IMR-90 (cell line): ENCODE measurements around the gene KLK1. TPM values are rescaled to one million over a fixed set of nuclear protein-coding genes. Genes with fewer than 3 reads are reported as not detected.
"Not testable (repeated sequence)": the region's sequence is repeated elsewhere in the genome, so short reads cannot be mapped to it uniquely, and the experiment has no call there.

Source experiments
- ATAC-seq: fragments of 200-7000 bp; cut with Tn5 transposase; 2 replicates; pipeline ENCODE4 v1.9.1; 2020; ENCODE audit warnings: low read depth, mild to moderate bottlenecking, moderate library complexity
- BruUV-seq: library from RNA; stranded (reverse); fragments of 400-500 nt; replicated peaks from 2 replicates; lab custom pipeline; 2021; lab: Mats Ljungman, UMichigan
- CTCF ChIA-PET: fragments of 300-600 bp; formaldehyde crosslinking; extraction: SDS; loops from one replicate; lab custom pipeline; 2021; ENCODE audit warnings: antibody characterized with exemption; lab: Yijun Ruan, JAX
- POLR2A ChIA-PET: fragments of 300-600 bp; sonication (Branson Sonifier 250); formaldehyde crosslinking; loops from one replicate; lab custom pipeline; 2022; ENCODE audit warnings: antibody characterized with exemption; ENCODE audit not compliant: unreplicated experiment; lab: Charles Lee
- DNase-seq: peaks from one replicate; pipeline ENCODE4 v3.0.0; 2013
- H2AFZ ChIP-seq: replicated peaks from 2 replicates; pipeline ENCODE3; 2013; ENCODE audit warnings: low read length, mild to moderate bottlenecking; ENCODE audit not compliant: poor library complexity
- H2AK5ac ChIP-seq: 2 replicates; pipeline ENCODE4 v1.6.1; 2013; ENCODE audit warnings: low read depth, low read length, inconsistent platforms
- H2AK9ac ChIP-seq: replicated peaks from 2 replicates; pipeline ENCODE3; 2013; ENCODE audit warnings: mild to moderate bottlenecking, low read depth, low read length, moderate library complexity; ENCODE audit not compliant: poor library complexity
- H2BK120ac ChIP-seq: 2 replicates; pipeline ENCODE4 v1.6.1; 2013; ENCODE audit warnings: low read depth, low read length, inconsistent platforms
- H2BK15ac ChIP-seq: 3 replicates; pipeline ENCODE4 v1.6.1; 2013; ENCODE audit warnings: low read depth, low read length, inconsistent platforms
- H2BK20ac ChIP-seq: 2 replicates; pipeline ENCODE4 v1.6.1; 2013; ENCODE audit warnings: low read depth, mild to moderate bottlenecking, inconsistent platforms, low read length, moderate library complexity
- H2BK5ac ChIP-seq: 2 replicates; pipeline ENCODE4 v1.6.1; 2013; ENCODE audit warnings: mild to moderate bottlenecking, low read depth, low read length, inconsistent platforms; ENCODE audit not compliant: poor library complexity, severe bottlenecking
- H3K14ac ChIP-seq: replicated peaks from 2 replicates; pipeline ENCODE4 v1.6.1; 2013; ENCODE audit warnings: low read depth, low read length, inconsistent platforms
- H3K18ac ChIP-seq: 2 replicates; pipeline ENCODE4 v1.6.1; 2013; ENCODE audit warnings: low read depth, low read length, control low read depth
- H3K23ac ChIP-seq: 2 replicates; pipeline ENCODE4 v1.6.1; 2013; ENCODE audit warnings: low read depth, low read length, inconsistent platforms
- H3K27ac ChIP-seq: 2 replicates; pipeline ENCODE4 v1.5.1; 2013; ENCODE audit warnings: mild to moderate bottlenecking, control low read depth, low read length; ENCODE audit not compliant: insufficient read depth
- H3K27me3 ChIP-seq: 2 replicates; pipeline ENCODE4 v1.6.1; 2013; ENCODE audit warnings: low read length; ENCODE audit not compliant: control insufficient read depth, insufficient read depth
- H3K36me3 ChIP-seq: 2 replicates; pipeline ENCODE4 v1.6.1; 2013; ENCODE audit warnings: low read length, mixed read lengths; ENCODE audit not compliant: control insufficient read depth, insufficient read depth
- H3K4ac ChIP-seq: 2 replicates; pipeline ENCODE4 v1.6.1; 2013; ENCODE audit warnings: low read depth, low read length, inconsistent platforms
- H3K4me1 ChIP-seq: 2 replicates; pipeline ENCODE4 v1.6.1; 2013; ENCODE audit warnings: low read length, mixed read lengths; ENCODE audit not compliant: control insufficient read depth, insufficient read depth
- H3K4me2 ChIP-seq: 2 replicates; pipeline ENCODE4 v1.6.1; 2013; ENCODE audit warnings: low read depth, mild to moderate bottlenecking, control low read depth, low read length, moderate library complexity
- H3K4me3 ChIP-seq: 2 replicates; pipeline ENCODE4 v1.5.1; 2013; ENCODE audit warnings: low read depth, mild to moderate bottlenecking, control low read depth, low read length, moderate library complexity; ENCODE audit not compliant: insufficient read depth
- H3K56ac ChIP-seq: 2 replicates; pipeline ENCODE4 v1.6.1; 2013; ENCODE audit warnings: low read length, inconsistent platforms; ENCODE audit not compliant: insufficient read depth; ENCODE audit errors: extremely low read depth
- H3K79me1 ChIP-seq, 2 experiments: 2 replicates each; pipeline ENCODE4 v1.6.1; 2013; ENCODE audit warnings: low read length in 2 of 2, inconsistent platforms in 1 of 2, low read depth in 1 of 2
- H3K9ac ChIP-seq: 2 replicates; pipeline ENCODE4 v1.6.1; 2013; ENCODE audit warnings: low read depth, low read length, control low read depth
- H3K9me1 ChIP-seq: 2 replicates; pipeline ENCODE4 v1.6.1; 2013; ENCODE audit warnings: low read length, inconsistent platforms; ENCODE audit not compliant: insufficient read depth
- H3K9me3 ChIP-seq: 2 replicates; pipeline ENCODE4 v1.6.1; 2013; ENCODE audit warnings: low read length; ENCODE audit not compliant: control insufficient read depth, insufficient read depth
- H4K20me1 ChIP-seq: 2 replicates; pipeline ENCODE4 v1.6.1; 2013; ENCODE audit warnings: low read length, inconsistent platforms; ENCODE audit not compliant: insufficient read depth
- H4K5ac ChIP-seq: 2 replicates; pipeline ENCODE4 v1.6.1; 2013; ENCODE audit warnings: mild to moderate bottlenecking, low read depth, low read length, control low read depth
- H4K8ac ChIP-seq, 2 experiments: 2 replicates each; pipeline ENCODE4 v1.6.1; 2013; ENCODE audit warnings: low read depth in 2 of 2, low read length in 2 of 2, control low read depth in 1 of 2, inconsistent platforms in 1 of 2
- H4K91ac ChIP-seq: 2 replicates; pipeline ENCODE4 v1.6.1; 2013; ENCODE audit warnings: low read depth, low read length, inconsistent platforms; ENCODE audit not compliant: insufficient read depth
- BHLHE40 ChIP-seq: fragments of 150-350 bp; IDR thresholded peaks from 2 replicates; pipeline ENCODE4 v1.6.1; 2016; ENCODE audit warnings: mild to moderate bottlenecking, low read depth, low read length
- CEBPB ChIP-seq: IDR thresholded peaks from 2 replicates; pipeline ENCODE4 v1.6.1; 2012; ENCODE audit warnings: low read depth, low read length, improper control_type of control experiment
- CHD1 ChIP-seq: IDR thresholded peaks from 2 replicates; pipeline ENCODE4 v1.6.1; 2012; ENCODE audit warnings: low read depth, low read length, improper control_type of control experiment
- MAZ ChIP-seq: IDR thresholded peaks from 2 replicates; pipeline ENCODE4 v1.6.1; 2012; ENCODE audit warnings: low read depth, mild to moderate bottlenecking, low read length, improper control_type of control experiment, moderate library complexity, borderline replicate concordance
- POLR2A ChIP-seq: IDR thresholded peaks from 2 replicates; pipeline ENCODE4 v1.6.1; 2012; ENCODE audit warnings: mild to moderate bottlenecking, low read depth, low read length
- WGBS, 2 experiments: methylation state at CpG; one replicate each; pipeline versions ENCODE4 v1.1.5 to v1.1.7; 2013; ENCODE audit warnings: missing lambda C conversion rate in 2 of 2; ENCODE audit not compliant: insufficient read length in 1 of 2; ENCODE audit errors: extremely low coverage in 2 of 2; 5-methylcytosine and 5-hydroxymethylcytosine counted together
- dilution Hi-C: fragments of 300-500 bp; cut with HindIII; formaldehyde crosslinking; loops from one replicate; pipeline ENCODE4 v1.14.3; 2018; ENCODE audit warnings: low sequenced_read_pairs; ENCODE audit not compliant: unreplicated experiment
- in situ Hi-C: fragments of 300-500 bp; cut with MboI; formaldehyde crosslinking; loops from 3 replicates; pipeline ENCODE4 v1.14.3; 2019; ENCODE audit warnings: low sequenced_read_pairs, inconsistent platforms, mixed read lengths
- intact Hi-C: fragments of 100-400 bp; cut with micrococcal nuclease; formaldehyde crosslinking; loops from 2 replicates; pipeline ENCODE4 v1.10.0; 2022
- polyA plus RNA-seq, 3 experiments: library from polyadenylated mRNA; depleted of rRNA; stranded (reverse); fragments of >200 nt; gene quantifications; 2 replicates each; pipeline ENCODE4 v1.2.3, GENCODE V29; 2012; ENCODE audit warnings: low replicate concordance in 1 of 3
- total RNA-seq: library from RNA; depleted of rRNA; stranded (reverse); fragments of >200 nt; gene quantifications from 2 replicates; pipeline ENCODE4 v1.2.3, GENCODE V29; 2012
- TF ChIP-seq, protein P1 (sequence below): fragments of 150-350 bp; IDR thresholded peaks from 2 replicates; pipeline ENCODE4 v1.6.1; 2016; ENCODE audit warnings: low read depth, mild to moderate bottlenecking, low read length, moderate library complexity, borderline replicate concordance

Gene KLK1
- total and polyA plus RNA-seq, 2 of the 4 experiments (the other 2 are of a cell fraction), result not detected

- Histone ChIP-seq H2BK5ac (no peak overlapping the region), H3K9ac (no peak overlapping the region), H3K27ac (no peak overlapping the region), H4K8ac (no peak overlapping the region), H3K56ac (no peak overlapping the region), H2AK5ac (no peak overlapping the region), H3K4me2 (no peak overlapping the region), H3K9me3 (no peaks in the 10 kb centered on the region), H2AK9ac (no peak overlapping the region), H2BK120ac (no peak overlapping the region), H3K9me1 (no peaks in the 10 kb centered on the region), H3K27me3 (peaks cover 10% of the 10 kb centered on the region), H3K4ac (no peak overlapping the region), H2BK20ac (no peak overlapping the region), H3K14ac (no peak overlapping the region), H2AFZ (no peak overlapping the region), H4K20me1 (no peaks in the 10 kb centered on the region), H3K18ac (no peak overlapping the region), H3K4me1 (no peaks in the 10 kb centered on the region), H2BK15ac (no peak overlapping the region), H3K23ac (no peak overlapping the region), H3K79me1 (no peaks in the 10 kb centered on the region), H3K4me3 (no peak overlapping the region), H4K5ac (no peak overlapping the region), H4K91ac (no peak overlapping the region), H3K36me3 (no peaks in the 10 kb centered on the region)
- TF ChIP-seq BHLHE40 (no peak), MAZ (no peak), POLR2A (no peak), CEBPB (no peak), CHD1 (no peak)
- TF ChIP-seq, protein P1, sequence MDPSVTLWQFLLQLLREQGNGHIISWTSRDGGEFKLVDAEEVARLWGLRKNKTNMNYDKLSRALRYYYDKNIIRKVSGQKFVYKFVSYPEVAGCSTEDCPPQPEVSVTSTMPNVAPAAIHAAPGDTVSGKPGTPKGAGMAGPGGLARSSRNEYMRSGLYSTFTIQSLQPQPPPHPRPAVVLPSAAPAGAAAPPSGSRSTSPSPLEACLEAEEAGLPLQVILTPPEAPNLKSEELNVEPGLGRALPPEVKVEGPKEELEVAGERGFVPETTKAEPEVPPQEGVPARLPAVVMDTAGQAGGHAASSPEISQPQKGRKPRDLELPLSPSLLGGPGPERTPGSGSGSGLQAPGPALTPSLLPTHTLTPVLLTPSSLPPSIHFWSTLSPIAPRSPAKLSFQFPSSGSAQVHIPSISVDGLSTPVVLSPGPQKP, result no peak
- no TSS peak for BruUV-seq
- POLR2A ChIA-PET, result no interaction called here
- in situ Hi-C loops, result no loop called here
- ATAC-seq, result no peak
- no CpG with 5 or more reads among the region's 3 CpGs for WGBS, 2 experiments
- intact Hi-C loops, result no loop called here
- dilution Hi-C loops, result no loop called here
- CTCF ChIA-PET, result no interaction called here
- DNase-seq, result no peak
These were observed 11.1 kb downstream of the KLK1 start for GRCh38 chr19:50812474-50812873.

- H3K14ac ChIP-seq, H2BK15ac ChIP-seq, H3K4me2 ChIP-seq, H2AFZ ChIP-seq, H3K9ac ChIP-seq, H3K18ac ChIP-seq, CTCF ChIA-PET, H3K27ac ChIP-seq, H4K8ac ChIP-seq, H3K56ac ChIP-seq, H3K4me3 ChIP-seq, H3K9me3 ChIP-seq, intact Hi-C loops, H3K27me3 ChIP-seq, H2BK120ac ChIP-seq, H3K9me1 ChIP-seq, BruUV-seq, H4K5ac ChIP-seq, H4K20me1 ChIP-seq, H4K91ac ChIP-seq, H3K4me1 ChIP-seq, H2BK20ac ChIP-seq, H3K23ac ChIP-seq, H2AK9ac ChIP-seq, H2AK5ac ChIP-seq, H3K79me1 ChIP-seq, dilution Hi-C loops, DNase-seq, H3K4ac ChIP-seq, POLR2A ChIA-PET, H3K36me3 ChIP-seq, in situ Hi-C loops, ATAC-seq, H2BK5ac ChIP-seq: not testable (repeated sequence)
- 20% methylated on average over 1 of the region's 3 CpGs; no CpG with 5 or more reads in 1 of the 2 experiments for WGBS, 2 experiments
These were observed 11.9 kb downstream of the KLK1 start for GRCh38 chr19:50811622-50812238.
